OCI-LY1 (cell line): ENCODE data around the gene PRRX1.

ENCODE experiments used
- H2AFZ ChIP-seq: fragments of 200-600 bp; sonication (generic), shearing (Covaris generic); 2 replicates; pipeline ENCODE4 v1.6.0; 2014; ENCODE audit warnings: antibody characterized with exemption, mild to moderate bottlenecking, low read length
- H3F3A ChIP-seq: fragments of 200-600 bp; sonication (generic), shearing (Covaris generic); 2 replicates; pipeline ENCODE4 v1.6.0; 2014; ENCODE audit warnings: mild to moderate bottlenecking, antibody characterized with exemption, low read length, moderate library complexity; ENCODE audit not compliant: insufficient read depth
- H3K27ac ChIP-seq: fragments of 200-600 bp; sonication (generic); 2 replicates; pipeline ENCODE4 v1.5.1; 2014; ENCODE audit warnings: low read length, mixed run types, mild to moderate bottlenecking, low read depth; ENCODE audit not compliant: poor library complexity, severe bottlenecking
- H3K27me3 ChIP-seq: fragments of 200-600 bp; sonication (generic); 2 replicates; pipeline ENCODE4 v1.6.0; 2014; ENCODE audit warnings: antibody characterized with exemption, mild to moderate bottlenecking, low read length, moderate library complexity; ENCODE audit not compliant: insufficient read depth
- H3K36me3 ChIP-seq: fragments of 200-600 bp; sonication (generic); 2 replicates; pipeline ENCODE4 v1.6.1; 2014; ENCODE audit warnings: mild to moderate bottlenecking, antibody characterized with exemption, low read length, moderate library complexity, mixed read lengths; ENCODE audit not compliant: insufficient read depth
- H3K4me1 ChIP-seq: fragments of 200-600 bp; sonication (generic); 2 replicates; pipeline ENCODE4 v1.5.1; 2014; ENCODE audit warnings: mild to moderate bottlenecking, low read length, moderate library complexity; ENCODE audit not compliant: insufficient read depth, severe bottlenecking
- H3K4me2 ChIP-seq: fragments of 200-600 bp; sonication (generic), shearing (Covaris generic); 2 replicates; pipeline ENCODE4 v1.6.1; 2014; ENCODE audit warnings: low read length
- H3K4me3 ChIP-seq: fragments of 200-600 bp; sonication (generic); 2 replicates; pipeline ENCODE4 v1.5.1; 2014; ENCODE audit warnings: low read length, low read depth, mild to moderate bottlenecking, mixed read lengths; ENCODE audit not compliant: poor library complexity, severe bottlenecking
- H3K79me2 ChIP-seq: fragments of 200-600 bp; shearing (Covaris generic); 2 replicates; pipeline ENCODE4 v1.6.1; 2016; ENCODE audit warnings: mixed run types, low read length, mixed read lengths; ENCODE audit not compliant: insufficient read depth
- H3K9ac ChIP-seq: fragments of 200-600 bp; sonication (generic), shearing (Covaris generic); 2 replicates; pipeline ENCODE4 v1.6.1; 2014; ENCODE audit warnings: mild to moderate bottlenecking, low read length, mixed read lengths
- H3K9me2 ChIP-seq: fragments of 200-600 bp; sonication (generic), shearing (Covaris generic); 2 replicates; pipeline ENCODE4 v1.6.1; 2014; ENCODE audit warnings: low read depth, mild to moderate bottlenecking, low read length, mixed read lengths
- H3K9me3 ChIP-seq: fragments of 200-600 bp; shearing (Covaris generic); 2 replicates; pipeline ENCODE4 v1.6.1; 2014; ENCODE audit warnings: low read length, mixed read lengths
- H4K20me1 ChIP-seq: fragments of 200-600 bp; sonication (generic), shearing (Covaris generic); 2 replicates; pipeline ENCODE4 v1.6.0; 2016; ENCODE audit warnings: mild to moderate bottlenecking, low read length; ENCODE audit not compliant: insufficient read depth
- CTCF ChIP-seq: fragments of 200-600 bp; sonication (generic), shearing (Covaris generic); IDR thresholded peaks from 2 replicates; pipeline ENCODE4 v1.5.1; 2017; ENCODE audit warnings: mild to moderate bottlenecking, antibody characterized with exemption, low read length, moderate library complexity, mixed read lengths
- EZH2 ChIP-seq: fragments of 200-600 bp; sonication (generic), shearing (Covaris generic); IDR thresholded peaks from 2 replicates; pipeline ENCODE4 v1.8.0; 2017; ENCODE audit warnings: borderline replicate concordance, mixed run types, mild to moderate bottlenecking, antibody characterized with exemption, low read length, moderate library complexity, mixed read lengths

PRRX1 gene

GRCh38 chr1:170664828-170665612 is 1.1 kb downstream of the PRRX1 start:
- Histone ChIP-seq H3K4me1 (no peaks in the 10 kb centered on the region), H3K4me3 (no peak overlapping the region), H3K9me3 (no peaks in the 10 kb centered on the region), H3K36me3 (no peaks in the 10 kb centered on the region), H2AFZ (no peak overlapping the region), H3K9ac (no peak overlapping the region), H3K79me2 (no peaks in the 10 kb centered on the region), H3F3A (no peaks in the 10 kb centered on the region), H3K9me2 (no peaks in the 10 kb centered on the region), H3K27me3 (no peaks in the 10 kb centered on the region), H4K20me1 (no peaks in the 10 kb centered on the region), H3K4me2 (no peak overlapping the region), H3K27ac (no peak overlapping the region)
- TF ChIP-seq CTCF (no peak), EZH2 (no peak)

GRCh38 chr1:170665629-170666028 is 1.7 kb downstream of the PRRX1 start:
- Histone ChIP-seq H3K27ac (no peak overlapping the region), H3K4me3 (no peak overlapping the region), H3F3A (no peaks in the 10 kb centered on the region), H3K4me2 (no peak overlapping the region), H4K20me1 (no peaks in the 10 kb centered on the region), H3K36me3 (no peaks in the 10 kb centered on the region), H3K79me2 (no peaks in the 10 kb centered on the region), H3K9me3 (no peaks in the 10 kb centered on the region), H3K9ac (no peak overlapping the region), H3K9me2 (no peaks in the 10 kb centered on the region), H3K4me1 (no peaks in the 10 kb centered on the region), H3K27me3 (no peaks in the 10 kb centered on the region), H2AFZ (no peak overlapping the region)
- no peak for TF ChIP-seq EZH2

GRCh38 chr1:170666541-170667254 is 2.8 kb downstream of the PRRX1 start:
- H3K27ac ChIP-seq: no peak overlapping the region
- H3K79me2 ChIP-seq: no peaks in the 10 kb centered on the region

More at GRCh38 chr1:170666541-170667254, 2.8 kb downstream of the PRRX1 start:
- Histone ChIP-seq H4K20me1 (no peaks in the 10 kb centered on the region), H3F3A (no peaks in the 10 kb centered on the region), H3K9me2 (no peaks in the 10 kb centered on the region), H3K9me3 (no peaks in the 10 kb centered on the region), H3K9ac (no peak overlapping the region), H3K4me1 (no peaks in the 10 kb centered on the region), H2AFZ (no peak overlapping the region), H3K4me3 (no peak overlapping the region), H3K4me2 (no peak overlapping the region), H3K27me3 (no peaks in the 10 kb centered on the region), H3K36me3 (no peaks in the 10 kb centered on the region)
- TF ChIP-seq CTCF: no peak
- TF ChIP-seq EZH2: no peak
